ENCODE measurements around the gene DYNC2H1. TPM values are rescaled to one million over a fixed set of nuclear protein-coding genes. Genes with fewer than 3 reads are reported as not detected.
"Not testable (repeated sequence)": the region's sequence is repeated elsewhere in the genome, so short reads cannot be mapped to it uniquely, and the experiment has no call there.

Gene DYNC2H1
- total and polyA plus RNA-seq, 4 donors = 0.88 to 22.1 (median 16.5) TPM

DNA sequence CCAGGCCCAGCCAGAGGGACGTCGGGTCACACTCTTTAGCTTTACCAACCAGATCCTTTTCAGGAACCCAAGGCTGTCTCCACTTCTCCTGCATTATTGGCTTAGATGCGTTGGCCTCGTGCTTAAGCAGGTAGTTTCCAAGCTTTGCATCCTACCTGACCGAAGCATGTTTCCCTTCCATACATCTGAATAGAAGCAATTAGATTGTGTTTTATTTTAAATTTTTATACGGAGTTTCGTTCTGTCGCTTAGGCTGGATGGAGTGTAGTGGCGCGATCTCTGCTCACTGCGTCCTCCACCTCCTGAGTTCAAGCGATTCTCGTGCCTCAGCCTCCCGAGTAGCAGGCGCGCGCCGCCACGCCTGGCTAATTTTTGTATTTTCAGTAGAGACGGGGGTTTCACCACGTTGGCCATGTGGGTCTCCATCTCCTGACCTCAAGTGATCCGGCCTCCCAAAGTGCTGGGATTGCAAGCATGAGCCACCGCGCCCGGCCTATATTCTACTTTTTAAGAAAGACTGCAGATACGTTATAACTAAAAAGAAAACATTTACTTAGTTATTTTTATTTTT lies 677 bp downstream of the DYNC2H1 start:
- Histone ChIP-seq H3K4me3 (ENCODE audit: low read length in 2 of 2) (peak overlapping the region; percentile 50 to 69), H3K27me3 (ENCODE audit: control insufficient read depth in 1 of 2, insufficient read depth in 2 of 2, low read length in 1 of 2) (no peaks in the 10 kb centered on the region), H3K4me1 (ENCODE audit: control insufficient read depth in 1 of 2, insufficient read depth in 2 of 2, low read length in 2 of 2) (no peaks in the 10 kb centered on the region), H3K9me3 (ENCODE audit: control insufficient read depth, low read length) (no peaks in the 10 kb centered on the region), H3K36me3 (ENCODE audit: control insufficient read depth in 1 of 2, insufficient read depth in 2 of 2, low read length in 1 of 2) (no peaks in the 10 kb centered on the region), H3K27ac (ENCODE audit: low read depth in 1 of 2, low read length in 2 of 2) (peak overlapping the region in 1 of 2 donors; percentile 4)
- DNase-seq = peak; percentile 42 to 71
- peak; percentile 37 for ATAC-seq (ENCODE audit: low FRiP score)
- WGBS, 2 donors = 5 to 11% methylated on average over 26 of the region's 26 CpGs
- intact Hi-C loops (cut with DNase I) = no loop called here

DNA sequence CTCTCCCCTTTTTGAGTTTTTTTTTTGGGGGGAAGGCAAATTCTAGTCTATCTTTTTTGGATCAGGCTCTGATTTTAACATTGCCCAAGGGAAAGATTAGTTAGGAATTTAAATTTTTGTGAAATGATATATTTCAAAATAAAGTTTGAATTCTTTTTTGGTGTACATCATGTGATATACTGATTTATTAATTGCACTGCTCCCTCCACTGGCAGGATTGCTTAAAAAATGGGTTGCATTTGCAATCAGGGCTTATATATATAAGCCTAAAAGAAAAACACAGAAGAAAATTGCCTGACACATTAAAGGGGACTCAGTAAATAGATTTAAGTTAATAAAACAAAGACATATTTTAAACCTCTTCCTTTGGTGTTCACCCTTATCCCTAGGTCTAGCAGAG lies 1.2 kb downstream of the DYNC2H1 start:
- no peaks in the 10 kb centered on the region for H3K4me1 ChIP-seq (ENCODE audit: control insufficient read depth in 1 of 2, insufficient read depth in 2 of 2, low read length in 2 of 2)
- no peaks in the 10 kb centered on the region for H3K9me3 ChIP-seq (ENCODE audit: control insufficient read depth, low read length)
- H3K4me3 ChIP-seq (ENCODE audit: low read length in 2 of 2) = peak overlapping the region in 1 of 2 donors; percentile 50
- H3K27ac ChIP-seq (ENCODE audit: low read depth in 1 of 2, low read length in 2 of 2) = no peak overlapping the region
- H3K36me3 ChIP-seq (ENCODE audit: control insufficient read depth in 1 of 2, insufficient read depth in 2 of 2, low read length in 1 of 2) = no peaks in the 10 kb centered on the region
- DNase-seq (no peak), ATAC-seq (ENCODE audit: low FRiP score) (no peak)
- H3K27me3 ChIP-seq (ENCODE audit: control insufficient read depth in 1 of 2, insufficient read depth in 2 of 2, low read length in 1 of 2) = no peaks in the 10 kb centered on the region
- intact Hi-C loops (cut with DNase I) = no loop called here

DNA sequence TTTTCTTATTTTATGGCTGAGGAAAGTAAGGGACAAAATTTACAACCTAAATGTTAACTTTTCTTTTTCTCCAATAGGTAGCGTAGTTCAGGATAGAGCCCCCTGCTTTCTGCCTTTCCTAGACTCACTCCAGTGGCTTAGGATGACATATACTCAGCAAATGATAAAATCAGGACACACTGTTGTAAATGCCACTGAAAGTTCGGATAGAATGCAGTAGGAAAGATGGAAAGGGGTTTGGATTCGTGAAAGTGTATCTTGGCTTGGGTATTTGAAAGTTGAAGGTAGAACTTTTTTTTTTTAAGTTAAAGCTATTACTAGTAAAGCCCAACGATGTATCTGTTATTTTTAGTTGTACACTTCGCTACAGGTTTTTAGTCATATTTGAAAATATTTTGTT lies 2.2 kb downstream of the DYNC2H1 start:
- Histone ChIP-seq H3K4me3 (ENCODE audit: low read length in 2 of 2) (no peak overlapping the region), H3K27me3 (ENCODE audit: control insufficient read depth in 1 of 2, insufficient read depth in 2 of 2, low read length in 1 of 2) (no peaks in the 10 kb centered on the region), H3K27ac (ENCODE audit: low read depth in 1 of 2, low read length in 2 of 2) (no peak overlapping the region), H3K4me1 (ENCODE audit: control insufficient read depth in 1 of 2, insufficient read depth in 2 of 2, low read length in 2 of 2) (no peaks in the 10 kb centered on the region), H3K36me3 (ENCODE audit: control insufficient read depth in 1 of 2, insufficient read depth in 2 of 2, low read length in 1 of 2) (no peaks in the 10 kb centered on the region), H3K9me3 (ENCODE audit: control insufficient read depth, low read length) (no peaks in the 10 kb centered on the region)
- intact Hi-C loops (cut with DNase I) = no loop called here
- WGBS, 2 donors = 64 to 65% methylated on average over 5 of the region's 5 CpGs
- ATAC-seq (ENCODE audit: low FRiP score) = no peak
- no peak for DNase-seq

- Histone ChIP-seq H3K4me3 (ENCODE audit: low read length in 2 of 2) (no peak overlapping the region), H3K27me3 (ENCODE audit: control insufficient read depth in 1 of 2, insufficient read depth in 2 of 2, low read length in 1 of 2) (no peaks in the 10 kb centered on the region), H3K27ac (ENCODE audit: low read depth in 1 of 2, low read length in 2 of 2) (no peak overlapping the region), H3K9me3 (ENCODE audit: control insufficient read depth, low read length) (no peaks in the 10 kb centered on the region), H3K36me3 (ENCODE audit: control insufficient read depth in 1 of 2, insufficient read depth in 2 of 2, low read length in 1 of 2) (no peaks in the 10 kb centered on the region), H3K4me1 (ENCODE audit: control insufficient read depth in 1 of 2, insufficient read depth in 2 of 2, low read length in 2 of 2) (no peaks in the 10 kb centered on the region)
- no peak for DNase-seq
- WGBS, 2 donors = 91 to 94% methylated on average over 1 of the region's 1 CpG
- no peak for ATAC-seq (ENCODE audit: low FRiP score)
- intact Hi-C loops (cut with DNase I) = no loop called here
Measured at GRCh38 chr11:103112364-103112763, 3.1 kb downstream of the DYNC2H1 start.

GRCh38 chr11:103114836-103115235 lies 5.6 kb downstream of the DYNC2H1 start:
- H3K4me3 ChIP-seq (ENCODE audit: low read length in 2 of 2) = no peak overlapping the region
- no peaks in the 10 kb centered on the region for H3K4me1 ChIP-seq (ENCODE audit: control insufficient read depth in 1 of 2, insufficient read depth in 2 of 2, low read length in 2 of 2)
- H3K27me3 ChIP-seq (ENCODE audit: control insufficient read depth in 1 of 2, insufficient read depth in 2 of 2, low read length in 1 of 2) = no peaks in the 10 kb centered on the region
- intact Hi-C loops (cut with DNase I) = no loop called here
- no peak overlapping the region for H3K27ac ChIP-seq (ENCODE audit: low read depth in 1 of 2, low read length in 2 of 2)
- H3K9me3 ChIP-seq (ENCODE audit: control insufficient read depth, low read length) = no peaks in the 10 kb centered on the region
- no peaks in the 10 kb centered on the region for H3K36me3 ChIP-seq (ENCODE audit: control insufficient read depth in 1 of 2, insufficient read depth in 2 of 2, low read length in 1 of 2)
- no peak for DNase-seq
- WGBS, 2 donors = 97 to 98% methylated on average over 4 of the region's 4 CpGs
- no peak for ATAC-seq (ENCODE audit: low FRiP score)

DNA sequence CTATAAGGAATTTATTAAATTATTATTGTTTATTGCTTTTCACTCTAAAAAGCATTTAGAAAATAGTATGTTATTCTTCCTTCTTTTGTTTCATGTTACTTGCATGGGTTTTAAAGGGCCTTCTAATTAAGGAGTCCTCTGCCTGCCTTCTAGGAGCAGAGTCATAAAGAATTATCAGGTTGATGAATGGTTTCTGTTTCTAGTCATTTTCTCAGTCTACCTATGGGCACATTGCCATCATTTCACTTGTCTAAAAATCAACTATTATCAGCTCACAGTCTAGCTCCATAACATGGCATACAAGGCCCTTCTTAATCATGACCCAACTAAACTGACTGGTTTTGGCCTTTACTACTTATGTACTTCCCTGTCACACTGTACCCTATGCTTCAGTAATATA lies 16.2 kb downstream of the DYNC2H1 start:
- no peaks in the 10 kb centered on the region for H3K4me1 ChIP-seq (ENCODE audit: control insufficient read depth in 1 of 2, insufficient read depth in 2 of 2, low read length in 2 of 2)
- no peak for DNase-seq
- H3K4me3 ChIP-seq (ENCODE audit: low read length in 2 of 2) = no peak overlapping the region
- H3K9me3 ChIP-seq (ENCODE audit: control insufficient read depth, low read length) = no peaks in the 10 kb centered on the region
- ATAC-seq (ENCODE audit: low FRiP score) = no peak
- intact Hi-C loops (cut with DNase I) = no loop called here
- H3K27ac ChIP-seq (ENCODE audit: low read depth in 1 of 2, low read length in 2 of 2) = no peak overlapping the region
- peaks cover 0 to 2% of the 10 kb centered on the region in 2 donors for H3K36me3 ChIP-seq (ENCODE audit: control insufficient read depth in 1 of 2, insufficient read depth in 2 of 2, low read length in 1 of 2)
- no peaks in the 10 kb centered on the region for H3K27me3 ChIP-seq (ENCODE audit: control insufficient read depth in 1 of 2, insufficient read depth in 2 of 2, low read length in 1 of 2)

DNA sequence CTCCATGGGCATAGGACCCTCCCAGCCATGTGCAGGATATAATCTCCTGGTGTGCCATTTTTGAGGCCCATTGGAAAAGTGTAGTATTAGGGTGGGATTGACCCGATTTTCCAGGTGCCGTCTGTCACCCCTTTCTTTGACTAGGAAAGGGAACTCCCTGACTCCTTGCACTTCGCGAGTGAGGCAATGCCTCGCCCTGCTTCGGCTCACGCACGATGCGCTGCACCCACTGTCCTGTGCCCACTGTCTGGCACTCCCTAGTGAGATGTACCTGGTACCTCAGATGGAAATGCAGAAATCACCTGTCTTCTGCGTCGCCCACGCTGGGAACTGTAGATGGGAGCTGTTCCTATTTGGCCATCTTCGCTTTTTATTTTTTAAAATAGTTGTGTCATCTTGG lies 32.8 kb downstream of the DYNC2H1 start:
- H3K27ac ChIP-seq (ENCODE audit: low read depth in 1 of 2, low read length in 2 of 2); intact Hi-C loops (cut with DNase I): not testable (repeated sequence)

DNA sequence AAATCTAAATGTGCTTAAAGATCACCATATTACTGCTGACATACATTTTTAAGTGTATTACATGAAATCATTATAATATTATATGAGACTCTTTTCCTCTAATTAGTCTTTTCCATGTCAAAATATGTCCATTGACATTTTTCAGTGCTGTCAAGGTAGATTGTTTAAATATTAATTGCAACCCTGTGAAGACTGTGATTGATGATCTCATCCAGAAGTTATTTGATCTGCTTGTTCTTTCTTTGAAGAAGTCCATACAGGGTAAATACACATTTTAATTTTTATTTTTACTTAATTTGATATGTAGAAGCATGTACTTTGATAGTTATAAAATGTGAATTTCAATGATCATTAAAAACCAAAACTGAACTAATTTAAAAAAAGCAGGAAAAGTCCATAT lies 38.4 kb downstream of the DYNC2H1 start:
- no peak overlapping the region for H3K4me3 ChIP-seq (ENCODE audit: low read length in 2 of 2)
- peaks cover 0 to 2% of the 10 kb centered on the region in 2 donors for H3K36me3 ChIP-seq (ENCODE audit: control insufficient read depth in 1 of 2, insufficient read depth in 2 of 2, low read length in 1 of 2)
- H3K27me3 ChIP-seq (ENCODE audit: control insufficient read depth in 1 of 2, insufficient read depth in 2 of 2, low read length in 1 of 2) = no peaks in the 10 kb centered on the region
- DNase-seq (no peak), ATAC-seq (ENCODE audit: low FRiP score) (no peak)
- H3K9me3 ChIP-seq (ENCODE audit: control insufficient read depth, low read length) = no peaks in the 10 kb centered on the region
- H3K27ac ChIP-seq (ENCODE audit: low read depth in 1 of 2, low read length in 2 of 2) = no peak overlapping the region
- H3K4me1 ChIP-seq (ENCODE audit: control insufficient read depth in 1 of 2, insufficient read depth in 2 of 2, low read length in 2 of 2) = no peaks in the 10 kb centered on the region
- intact Hi-C loops (cut with DNase I) = no loop called here

More for the DNA sequence above, 32.8 kb downstream of the DYNC2H1 start:
- not testable (repeated sequence) for H3K4me1 ChIP-seq (ENCODE audit: control insufficient read depth in 1 of 2, insufficient read depth in 2 of 2, low read length in 2 of 2); DNase-seq; H3K4me3 ChIP-seq (ENCODE audit: low read length in 2 of 2); ATAC-seq (ENCODE audit: low FRiP score); H3K36me3 ChIP-seq (ENCODE audit: control insufficient read depth in 1 of 2, insufficient read depth in 2 of 2, low read length in 1 of 2); H3K9me3 ChIP-seq (ENCODE audit: control insufficient read depth, low read length); H3K27me3 ChIP-seq (ENCODE audit: control insufficient read depth in 1 of 2, insufficient read depth in 2 of 2, low read length in 1 of 2)
- WGBS, 2 donors = 94 to 98% methylated on average over 13 of the region's 13 CpGs

- H3K27ac ChIP-seq (ENCODE audit: low read depth in 1 of 2, low read length in 2 of 2) = no peak overlapping the region
- H3K27me3 ChIP-seq (ENCODE audit: control insufficient read depth in 1 of 2, insufficient read depth in 2 of 2, low read length in 1 of 2) = no peaks in the 10 kb centered on the region
- H3K4me1 ChIP-seq (ENCODE audit: control insufficient read depth in 1 of 2, insufficient read depth in 2 of 2, low read length in 2 of 2) = no peaks in the 10 kb centered on the region
- 94 to 95% methylated on average over 3 of the region's 3 CpGs for WGBS, 2 donors
- DNase-seq (no peak), ATAC-seq (ENCODE audit: low FRiP score) (no peak)
- no peaks in the 10 kb centered on the region for H3K9me3 ChIP-seq (ENCODE audit: control insufficient read depth, low read length)
- intact Hi-C loops (cut with DNase I) = no loop called here
- no peaks in the 10 kb centered on the region for H3K36me3 ChIP-seq (ENCODE audit: control insufficient read depth in 1 of 2, insufficient read depth in 2 of 2, low read length in 1 of 2)
- H3K4me3 ChIP-seq (ENCODE audit: low read length in 2 of 2) = no peak overlapping the region
Measured at GRCh38 chr11:103157542-103157941, 48.3 kb downstream of the DYNC2H1 start.

Data from aorta (tissue), 5 donors.